Upper lobe of left lung (tissue), 6 donors: ENCODE results near the gene IL1RAP. TPM values are rescaled to one million over a fixed set of nuclear protein-coding genes. Genes with fewer than 3 reads are reported as not detected.

ENCODE experiments used
- ATAC-seq, 2 donors: fragments of 200-7000 bp; cut with Tn5 transposase; one replicate each; pipeline ENCODE4 v1.9.1; 2022; ENCODE audit warnings: mild to moderate bottlenecking in 2 of 2, moderate library complexity in 2 of 2; ENCODE audit not compliant: low FRiP score in 2 of 2
- DNase-seq, 2 donors: peaks; one replicate each; pipeline ENCODE4 v3.0.0-alpha.2; 2019 to 2020
- H3K27ac ChIP-seq, 4 donors: fragments of 200-600 bp; sonication (generic); one replicate each; pipeline ENCODE4 v1.5.1; 2016 to 2019
- H3K27me3 ChIP-seq, 4 donors: fragments of 200-600 bp; sonication (generic); one replicate each; pipeline ENCODE4 v1.5.1; 2017 to 2019
- H3K36me3 ChIP-seq, 4 donors: fragments of 200-600 bp; sonication (generic); one replicate each; pipeline ENCODE4 v1.5.1; 2016 to 2019
- H3K4me1 ChIP-seq, 4 donors: fragments of 200-600 bp; sonication (generic); one replicate each; pipeline ENCODE4 v1.5.1; 2018 to 2019
- H3K4me3 ChIP-seq, 4 donors: fragments of 200-600 bp; sonication (generic); one replicate each; pipeline ENCODE4 v1.5.1; 2017 to 2019; ENCODE audit warnings: mild to moderate bottlenecking in 2 of 4, moderate library complexity in 1 of 4
- H3K9me3 ChIP-seq, 4 donors: fragments of 200-600 bp; sonication (generic); one replicate each; pipeline ENCODE4 v1.5.1; 2018 to 2019
- CTCF ChIP-seq, 6 experiments: fragments of 450-650 bp in 4 of 6; fragments of 200-600 bp in 2 of 6; sonication (generic) in 2 of 6; IDR thresholded peaks; one replicate each; pipeline ENCODE4 v1.5.1; 2016 to 2019; ENCODE audit warnings: antibody characterized with exemption in 6 of 6
- EP300 ChIP-seq, 4 donors: sonication (generic); formaldehyde crosslinking; IDR thresholded peaks; one replicate each; pipeline ENCODE4 v1.5.1; 2017; ENCODE audit warnings: antibody characterized with exemption in 4 of 4, control low read depth in 2 of 4
- POLR2A ChIP-seq, 4 donors: fragments of 450-650 bp; IDR thresholded peaks; one replicate each; pipeline ENCODE4 v1.5.1; 2016 to 2017; ENCODE audit warnings: antibody characterized with exemption in 4 of 4, mild to moderate bottlenecking in 2 of 4
- POLR2AphosphoS5 ChIP-seq, 2 donors: sonication (generic); formaldehyde crosslinking; IDR thresholded peaks; one replicate each; pipeline ENCODE4 v1.5.1; 2017; ENCODE audit warnings: antibody characterized with exemption in 2 of 2
- WGBS, 2 donors: methylation state at CpG; one replicate each; pipeline ENCODE4 v1.1.5; 2017 to 2018; 5-methylcytosine and 5-hydroxymethylcytosine counted together
- total RNA-seq, 6 donors: library from RNA; depleted of rRNA in 4 of 6; stranded (reverse); fragments of >200 nt in 4 of 6; gene quantifications; one replicate each; pipeline versions ENCODE4 v1.1.0 to v1.2.1, GENCODE V29; 2016 to 2021
- donor health status: DM: no; HTN: no; CAD: no; lungs with moderate emphysema.
- donor health status: DM: no; HTN: yes; CAD: no; lungs with severe emphysema.

The IL1RAP gene
- total RNA-seq, 6 donors from 2014 or later = 6.3 to 29.8 (median 22.7) TPM

- Histone ChIP-seq H3K27ac (no peak overlapping the region), H3K4me3 (no peak overlapping the region), H3K9me3 (no peaks in the 10 kb centered on the region), H3K27me3 (no peaks in the 10 kb centered on the region), H3K36me3 (no peaks in the 10 kb centered on the region), H3K4me1 (peaks cover 0 to 8% (median 5%) of the 10 kb centered on the region in 4 donors)
- ATAC-seq (peak; percentile 32 to 43), DNase-seq (peak in 1 of 2 donors; percentile 56)
- TF ChIP-seq EP300 (IDR thresholded peaks at IDR 0.05) (no peak), CTCF (IDR thresholded peaks at IDR 0.05) (peak in 4 of 6 experiments; percentile 50 to 65 (median 56))
- WGBS, 2 donors = 17 to 21% methylated on average over 4 of the region's 4 CpGs
Measured at GRCh38 chr3:190701096-190701532, 187.2 kb downstream of the IL1RAP start.

DNA sequence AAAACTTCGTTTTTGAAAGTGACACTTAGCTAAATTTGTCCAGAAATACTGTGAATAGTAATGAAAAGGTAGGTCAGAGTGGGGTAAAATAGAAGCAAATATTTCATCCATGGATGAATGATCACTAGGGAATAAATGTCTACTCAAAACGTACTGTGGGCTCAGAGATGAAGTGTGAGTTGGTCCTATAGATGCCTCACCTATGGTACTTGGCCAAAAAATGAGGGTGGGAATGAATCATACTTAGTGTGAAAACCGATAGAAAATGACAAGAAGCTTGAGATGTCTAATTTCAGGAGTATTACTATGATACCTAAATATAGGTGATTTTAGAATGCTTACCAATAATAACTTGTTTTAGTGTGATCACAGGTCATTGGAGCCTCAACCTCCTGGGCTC lies 192.7 kb downstream of the IL1RAP start:
- H3K9me3 ChIP-seq = no peaks in the 10 kb centered on the region
- H3K4me3 ChIP-seq = no peak overlapping the region
- ATAC-seq (no peak), DNase-seq (no peak)
- no peaks in the 10 kb centered on the region for H3K36me3 ChIP-seq
- no peaks in the 10 kb centered on the region for H3K27me3 ChIP-seq
- TF ChIP-seq POLR2AphosphoS5 (IDR thresholded peaks at IDR 0.05) (no peak), POLR2A (IDR thresholded peaks at IDR 0.05) (no peak), CTCF (IDR thresholded peaks at IDR 0.05) (no peak), EP300 (IDR thresholded peaks at IDR 0.05) (no peak)
- 67 to 76% methylated on average over 3 of the region's 3 CpGs for WGBS, 2 donors
- H3K4me1 ChIP-seq = no peaks in the 10 kb centered on the region
- H3K27ac ChIP-seq = no peak overlapping the region

Other genes starting within 250 kb of the IL1RAP start
- gene CLDN1, start 191.6 kb upstream of the IL1RAP start, total RNA-seq = 10 to 100 TPM in 3 of 6 donors, 1 to 10 TPM in 3; 2.7 to 26.8 (median 11.2) TPM
- gene CLDN16, start 125.9 kb upstream of the IL1RAP start, total RNA-seq = 1 to 10 TPM in 2 of 6 donors, under 1 TPM in 4; 0.06 to 1.7 (median 0.32) TPM
- gene TMEM207, start 64.2 kb upstream of the IL1RAP start, total RNA-seq = not detected